ENCODE data around the gene KRTAP29-1.

GRCh38 chr17:41340494-41340893 is 37.8 kb upstream of the KRTAP29-1 start:
- TF ChIP-seq POLR2A (IDR thresholded peaks at IDR 0.05; ENCODE audit: low read depth, low read length) (no peak), POLR2AphosphoS5 (IDR thresholded peaks at IDR 0.05; ENCODE audit: low read depth, low read length) (no peak)
